Epithelial cell of proximal tubule (primary cell): ENCODE measurements around the gene TRNP1. TPM values are rescaled to one million over a fixed set of nuclear protein-coding genes. Genes with fewer than 3 reads are reported as not detected.

Source experiments
- DNase-seq: peaks from one replicate; pipeline ENCODE4 v3.0.0-alpha.2; 2011; ENCODE audit warnings: low read depth
- H3K4me3 ChIP-seq: 2 replicates; pipeline ENCODE4 v1.5.1; 2011; ENCODE audit warnings: low read depth, mild to moderate bottlenecking, low read length
- total RNA-seq: library from RNA; depleted of rRNA; stranded (reverse); fragments of >200 nt; gene quantifications from 2 replicates; pipeline ENCODE4 v1.2.3, GENCODE V29; 2015
- TF ChIP-seq, protein P1 (sequence below): conservative IDR thresholded peaks from 2 replicates; pipeline ENCODE4 v1.5.1; 2012; ENCODE audit warnings: low read depth, mild to moderate bottlenecking, low read length

Gene TRNP1
- total RNA-seq, 1 donor from 2014 or later = 159 TPM

- TF ChIP-seq, protein P1, sequence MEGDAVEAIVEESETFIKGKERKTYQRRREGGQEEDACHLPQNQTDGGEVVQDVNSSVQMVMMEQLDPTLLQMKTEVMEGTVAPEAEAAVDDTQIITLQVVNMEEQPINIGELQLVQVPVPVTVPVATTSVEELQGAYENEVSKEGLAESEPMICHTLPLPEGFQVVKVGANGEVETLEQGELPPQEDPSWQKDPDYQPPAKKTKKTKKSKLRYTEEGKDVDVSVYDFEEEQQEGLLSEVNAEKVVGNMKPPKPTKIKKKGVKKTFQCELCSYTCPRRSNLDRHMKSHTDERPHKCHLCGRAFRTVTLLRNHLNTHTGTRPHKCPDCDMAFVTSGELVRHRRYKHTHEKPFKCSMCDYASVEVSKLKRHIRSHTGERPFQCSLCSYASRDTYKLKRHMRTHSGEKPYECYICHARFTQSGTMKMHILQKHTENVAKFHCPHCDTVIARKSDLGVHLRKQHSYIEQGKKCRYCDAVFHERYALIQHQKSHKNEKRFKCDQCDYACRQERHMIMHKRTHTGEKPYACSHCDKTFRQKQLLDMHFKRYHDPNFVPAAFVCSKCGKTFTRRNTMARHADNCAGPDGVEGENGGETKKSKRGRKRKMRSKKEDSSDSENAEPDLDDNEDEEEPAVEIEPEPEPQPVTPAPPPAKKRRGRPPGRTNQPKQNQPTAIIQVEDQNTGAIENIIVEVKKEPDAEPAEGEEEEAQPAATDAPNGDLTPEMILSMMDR = no peak
- no peak for DNase-seq
- no peak overlapping the region for H3K4me3 ChIP-seq
Measured at GRCh38 chr1:27016376-27016775, 22.9 kb downstream of the TRNP1 start.

GRCh38 chr1:27017207-27017606 lies 23.7 kb downstream of the TRNP1 start:
- TF ChIP-seq, protein P1 = no peak
- H3K4me3 ChIP-seq = no peak overlapping the region
- DNase-seq = no peak

- TF ChIP-seq, protein P1 = no peak
- no peak overlapping the region for H3K4me3 ChIP-seq
- no peak for DNase-seq
Measured at GRCh38 chr1:27018316-27018715, 24.8 kb downstream of the TRNP1 start.

GRCh38 chr1:27021354-27022031 lies 28.0 kb downstream of the TRNP1 start:
- TF ChIP-seq, protein P1 = no peak
- no peak for DNase-seq
- H3K4me3 ChIP-seq = no peak overlapping the region

DNA sequence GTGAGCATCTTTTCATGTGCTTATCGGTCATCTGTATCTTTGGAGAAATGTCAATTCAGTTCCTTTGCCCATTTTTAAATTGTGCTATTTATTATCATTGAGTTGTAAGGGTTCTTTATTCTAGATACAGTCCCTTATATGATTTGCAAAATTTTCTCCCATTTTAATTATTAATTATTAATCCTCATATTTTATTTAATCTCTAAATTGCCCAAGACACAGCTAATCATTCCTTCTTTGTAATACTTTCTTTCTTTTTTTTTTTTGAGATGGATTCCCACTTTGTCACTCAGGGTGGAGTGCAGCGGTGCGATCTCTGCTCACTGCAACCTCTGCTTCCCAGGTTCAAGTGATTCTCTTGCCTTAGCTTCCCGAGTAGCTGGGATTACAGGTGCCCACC lies 32.2 kb downstream of the TRNP1 start:
- H3K4me3 ChIP-seq = no peak overlapping the region
- TF ChIP-seq, protein P1 = no peak
- DNase-seq = no peak

DNA sequence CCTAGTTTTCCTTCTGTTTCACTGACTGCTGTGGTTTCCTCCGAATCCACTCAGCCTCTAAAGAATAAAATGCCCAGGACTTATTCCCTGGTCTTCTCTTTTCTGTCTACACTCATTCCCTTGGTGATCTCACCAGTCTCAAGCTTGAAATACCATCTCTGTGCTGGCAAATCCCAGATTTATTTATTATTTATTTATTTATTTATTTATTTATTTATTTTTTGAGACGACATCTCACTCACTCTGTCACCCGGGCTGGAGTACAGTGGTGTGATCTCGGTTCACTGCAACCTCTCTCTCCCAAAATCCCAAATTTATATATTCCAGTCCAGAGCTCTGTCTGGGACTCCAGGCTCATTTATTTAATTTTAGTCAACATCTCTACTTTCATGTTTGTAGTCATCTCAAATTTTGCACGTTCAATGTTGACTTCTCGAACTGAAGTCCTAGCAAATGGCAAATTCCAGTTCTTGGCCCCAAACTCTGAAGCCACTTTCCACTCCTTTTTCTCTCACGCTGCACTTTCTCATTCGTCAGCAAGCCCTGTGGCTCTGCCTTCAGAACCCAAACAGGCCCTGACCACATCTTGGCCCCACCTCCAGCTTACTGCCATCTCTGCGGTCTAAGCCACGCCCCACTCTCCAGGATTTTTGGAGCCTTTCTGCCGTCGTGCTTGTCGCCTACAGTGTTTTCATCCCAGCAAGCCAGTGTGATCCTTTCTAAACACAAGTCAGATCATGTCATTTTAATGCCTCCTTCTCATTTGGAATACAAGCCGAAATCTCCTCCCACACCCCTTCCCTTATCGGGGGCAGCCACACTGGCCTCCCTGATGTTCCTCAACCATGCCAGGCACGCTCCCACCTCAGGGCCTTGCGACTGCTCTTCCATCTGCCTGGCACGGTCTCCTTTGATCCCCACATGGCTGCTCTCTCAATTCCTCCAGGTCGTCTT lies 33.4 kb downstream of the TRNP1 start:
- DNase-seq = no peak
- H3K4me3 ChIP-seq = no peak overlapping the region
- TF ChIP-seq, protein P1 = no peak
